Epidermal melanocyte (primary cell): ENCODE results near the gene EXTL1.

ENCODE experiments used
- DNase-seq: peaks from one replicate; pipeline ENCODE4 v3.0.0; 2011; ENCODE audit warnings: low spot score; ENCODE audit not compliant: insufficient read length

Gene EXTL1

GRCh38 chr1:26043765-26044164, 22.2 kb downstream of the EXTL1 start:
- DNase-seq: no peak

- no peak for DNase-seq
Observed at GRCh38 chr1:26044414-26044813, 22.8 kb downstream of the EXTL1 start.

GRCh38 chr1:26044971-26045721, 23.6 kb downstream of the EXTL1 start:
- DNase-seq: no peak

GRCh38 chr1:26045722-26046245, 24.2 kb downstream of the EXTL1 start, which contains the start of gene SLC30A2:
SLC30A2 (minus strand) TSS chr1:26046118; CDS start chr1:26045896, 222 bp downstream.
- DNase-seq: peak; percentile 59

- no peak for DNase-seq
Observed at GRCh38 chr1:26046246-26047095, 24.9 kb downstream of the EXTL1 start.

- no peak for DNase-seq
Observed at GRCh38 chr1:26047278-26047874, 25.8 kb downstream of the EXTL1 start.

- peak; percentile 88 for DNase-seq
Observed at GRCh38 chr1:26049531-26050247, 28.1 kb downstream of the EXTL1 start.

- DNase-seq: no peak
Observed at GRCh38 chr1:26050248-26050640, 28.7 kb downstream of the EXTL1 start.

- no peak for DNase-seq
Observed at GRCh38 chr1:26053718-26054560, 32.4 kb downstream of the EXTL1 start.

- no peak for DNase-seq
Observed at GRCh38 chr1:26055041-26055440, 33.5 kb downstream of the EXTL1 start.

GRCh38 chr1:26057189-26057588, 35.6 kb downstream of the EXTL1 start:
- no peak for DNase-seq

- DNase-seq: no peak
Observed at GRCh38 chr1:26058052-26058595, 36.5 kb downstream of the EXTL1 start.

- no peak for DNase-seq
Observed at GRCh38 chr1:26059906-26060305, 38.3 kb downstream of the EXTL1 start.

- DNase-seq: no peak
Observed at GRCh38 chr1:26060832-26061574, 39.4 kb downstream of the EXTL1 start.

- no peak for DNase-seq
Observed at GRCh38 chr1:26064553-26064952, 43.0 kb downstream of the EXTL1 start.

- no peak for DNase-seq
Observed at GRCh38 chr1:26066160-26066559, 44.6 kb downstream of the EXTL1 start.

- no peak for DNase-seq
Observed at GRCh38 chr1:26066857-26067256, 45.3 kb downstream of the EXTL1 start.

- peak; percentile 95 for DNase-seq
Observed at GRCh38 chr1:26067432-26067911, 45.9 kb downstream of the EXTL1 start, which contains the start of gene TRIM63. TRIM63 (minus strand) TSS chr1:26067630; CDS start chr1:26067494, 136 bp downstream.

- no peak for DNase-seq
Observed at GRCh38 chr1:26069941-26070295, 48.3 kb downstream of the EXTL1 start.
